ENCODE data around the gene INPP4A. TPM values are rescaled to one million over a fixed set of nuclear protein-coding genes. Genes with fewer than 3 reads are reported as not detected.

The INPP4A gene
- total and polyA plus RNA-seq, 9 of the 15 experiments (the other 6 are each of a cell fraction or from before 2014, with no cell fraction given) = 1.8 to 15.7 (median 8.3) TPM

GRCh38 chr2:98463551-98463971 lies 18.9 kb downstream of the INPP4A start:
- Histone ChIP-seq H4K20me1 (replicated peaks; ENCODE audit: control insufficient read depth, insufficient read depth, low read length) (0 out of 2 replicates have a peak, but pooled peaks cover 10% of the 10 kb centered on the region), H3K27ac (ENCODE audit: extremely low read depth, low read depth, low read length) (peak overlapping the region; percentile 23; the same call in 1 of the 3 replicates), H2AFZ (ENCODE audit: low read depth, low read length) (no peak overlapping the region), H3K4me1 (replicated peaks in 1 of 2; ENCODE audit: control insufficient read depth in 2 of 2, insufficient read depth in 2 of 2, low read length in 2 of 2) (peaks cover 37 to 41% of the 10 kb centered on the region in 2 experiments), H3K79me2 (ENCODE audit: control insufficient read depth, insufficient read depth, low read length) (peaks cover 28% of the 10 kb centered on the region; the same call in 2 of the 3 replicates), H3K9me1 (ENCODE audit: control insufficient read depth, insufficient read depth, low read length) (peaks cover 4% of the 10 kb centered on the region), H3K4me3 (no peak overlapping the region), H3K36me3 (ENCODE audit: control insufficient read depth, insufficient read depth, low read length) (peaks cover 3% of the 10 kb centered on the region), H3K9ac (ENCODE audit: insufficient read depth in 1 of 2, low read depth in 2 of 2, low read length in 2 of 2) (peak overlapping the region in 1 of 2 experiments; percentile 66; a peak in 3 of 4 replicates), H3K27me3 (ENCODE audit: control insufficient read depth in 2 of 2, insufficient read depth in 2 of 2, low read length in 2 of 2) (no peaks in the 10 kb centered on the region), H3K9me3 (replicated peaks; ENCODE audit: control insufficient read depth, insufficient read depth, low read depth, low read length) (no peaks in the 10 kb centered on the region), H3K4me2 (ENCODE audit: insufficient read depth, low read length) (no peak overlapping the region)
- 87% methylated on average over 7 of the region's 10 CpGs for WGBS (ENCODE audit: insufficient coverage, low coverage, missing lambda C conversion rate)
- ChIA-PET POLR2A (interaction anchor here (0.6 to 2.1 kb wide), 6 partner anchors 9 to 1141 kb away, joined by 3 to 9 read pairs (median 5); no protein-coding TSS in a partner anchor), CTCF (ENCODE audit: low intra/inter-chr PET ratio) (no interaction called here)
- DNase-seq (ENCODE audit: extremely low read depth in 1 of 4, low spot score in 3 of 4) (no peak), ATAC-seq (peak; percentile 7; the same call in 2 of the 3 replicates), FAIRE-seq (peak; percentile 52)
- intact Hi-C loops (cut with micrococcal nuclease) = no loop called here
- BruUV-seq (replicated peaks) = no TSS peak
- in situ Hi-C loops (cut with MboI) = no loop called here
- TF ChIP-seq MAFG (tag; conservative IDR thresholded peaks at IDR 0.05) (peak; percentile 45), CBFA2T2 (conservative IDR thresholded peaks at IDR 0.05) (no peak), C11orf30 (IDR thresholded peaks at IDR 0.05; ENCODE audit: low read depth) (peak; percentile 75), ARID4B (CRISPR knock-in tag; IDR thresholded peaks at IDR 0.05) (0 out of 2 replicates have a peak, but pooled peaks have one; percentile 33), ZNF316 (IDR thresholded peaks at IDR 0.05) (peak; percentile 83)
